ENCODE results near the gene ZNF860. TPM values are rescaled to one million over a fixed set of nuclear protein-coding genes. Genes with fewer than 3 reads are reported as not detected.

ZNF860 gene
- total RNA-seq, 1 experiment from 2014 or later, result 22.4 TPM

Small RNAs within 50 kb of the gene (small RNA-seq; reads per million reads assigned to genes)
- gene RF00402, result not detected

Other genes with a start within 250 kb of the ZNF860 start
- 87.0 and 106 TPM in 2 replicates for gene OSBPL10, start 488 bp upstream of the ZNF860 start, total RNA-seq (2014; rRNA removed; shearing (Covaris generic); ENCODE audit: low replicate concordance)
- gene GPD1L, start 124.9 kb downstream of the ZNF860 start, total RNA-seq (2014; rRNA removed; shearing (Covaris generic); ENCODE audit: low replicate concordance), result 13.5 and 20.0 TPM in 2 replicates